OCI-LY1 (cell line): Measurements from ENCODE around the gene IL5.
"Not testable (repeated sequence)": the region's sequence is repeated elsewhere in the genome, so short reads cannot be mapped to it uniquely, and the experiment has no call there.

Experiments used
- H2AFZ ChIP-seq: fragments of 200-600 bp; sonication (generic), shearing (Covaris generic); 2 replicates; pipeline ENCODE4 v1.6.0; 2014; ENCODE audit warnings: antibody characterized with exemption, mild to moderate bottlenecking, low read length
- H3F3A ChIP-seq: fragments of 200-600 bp; sonication (generic), shearing (Covaris generic); 2 replicates; pipeline ENCODE4 v1.6.0; 2014; ENCODE audit warnings: mild to moderate bottlenecking, antibody characterized with exemption, low read length, moderate library complexity; ENCODE audit not compliant: insufficient read depth
- H3K27ac ChIP-seq: fragments of 200-600 bp; sonication (generic); 2 replicates; pipeline ENCODE4 v1.5.1; 2014; ENCODE audit warnings: low read length, mixed run types, mild to moderate bottlenecking, low read depth; ENCODE audit not compliant: poor library complexity, severe bottlenecking
- H3K27me3 ChIP-seq: fragments of 200-600 bp; sonication (generic); 2 replicates; pipeline ENCODE4 v1.6.0; 2014; ENCODE audit warnings: antibody characterized with exemption, mild to moderate bottlenecking, low read length, moderate library complexity; ENCODE audit not compliant: insufficient read depth
- H3K36me3 ChIP-seq: fragments of 200-600 bp; sonication (generic); 2 replicates; pipeline ENCODE4 v1.6.1; 2014; ENCODE audit warnings: mild to moderate bottlenecking, antibody characterized with exemption, low read length, moderate library complexity, mixed read lengths; ENCODE audit not compliant: insufficient read depth
- H3K4me1 ChIP-seq: fragments of 200-600 bp; sonication (generic); 2 replicates; pipeline ENCODE4 v1.5.1; 2014; ENCODE audit warnings: mild to moderate bottlenecking, low read length, moderate library complexity; ENCODE audit not compliant: insufficient read depth, severe bottlenecking
- H3K4me2 ChIP-seq: fragments of 200-600 bp; sonication (generic), shearing (Covaris generic); 2 replicates; pipeline ENCODE4 v1.6.1; 2014; ENCODE audit warnings: low read length
- H3K4me3 ChIP-seq: fragments of 200-600 bp; sonication (generic); 2 replicates; pipeline ENCODE4 v1.5.1; 2014; ENCODE audit warnings: low read length, low read depth, mild to moderate bottlenecking, mixed read lengths; ENCODE audit not compliant: poor library complexity, severe bottlenecking
- H3K79me2 ChIP-seq: fragments of 200-600 bp; shearing (Covaris generic); 2 replicates; pipeline ENCODE4 v1.6.1; 2016; ENCODE audit warnings: mixed run types, low read length, mixed read lengths; ENCODE audit not compliant: insufficient read depth
- H3K9ac ChIP-seq: fragments of 200-600 bp; sonication (generic), shearing (Covaris generic); 2 replicates; pipeline ENCODE4 v1.6.1; 2014; ENCODE audit warnings: mild to moderate bottlenecking, low read length, mixed read lengths
- H3K9me2 ChIP-seq: fragments of 200-600 bp; sonication (generic), shearing (Covaris generic); 2 replicates; pipeline ENCODE4 v1.6.1; 2014; ENCODE audit warnings: low read depth, mild to moderate bottlenecking, low read length, mixed read lengths
- H3K9me3 ChIP-seq: fragments of 200-600 bp; shearing (Covaris generic); 2 replicates; pipeline ENCODE4 v1.6.1; 2014; ENCODE audit warnings: low read length, mixed read lengths
- H4K20me1 ChIP-seq: fragments of 200-600 bp; sonication (generic), shearing (Covaris generic); 2 replicates; pipeline ENCODE4 v1.6.0; 2016; ENCODE audit warnings: mild to moderate bottlenecking, low read length; ENCODE audit not compliant: insufficient read depth
- EZH2 ChIP-seq: fragments of 200-600 bp; sonication (generic), shearing (Covaris generic); IDR thresholded peaks from 2 replicates; pipeline ENCODE4 v1.8.0; 2017; ENCODE audit warnings: borderline replicate concordance, mixed run types, mild to moderate bottlenecking, antibody characterized with exemption, low read length, moderate library complexity, mixed read lengths
- TF ChIP-seq, protein P1 (sequence below): fragments of 200-600 bp; sonication (generic), shearing (Covaris generic); IDR thresholded peaks from 2 replicates; pipeline ENCODE4 v1.5.1; 2017; ENCODE audit warnings: mild to moderate bottlenecking, antibody characterized with exemption, low read length, moderate library complexity, mixed read lengths

Gene IL5

DNA sequence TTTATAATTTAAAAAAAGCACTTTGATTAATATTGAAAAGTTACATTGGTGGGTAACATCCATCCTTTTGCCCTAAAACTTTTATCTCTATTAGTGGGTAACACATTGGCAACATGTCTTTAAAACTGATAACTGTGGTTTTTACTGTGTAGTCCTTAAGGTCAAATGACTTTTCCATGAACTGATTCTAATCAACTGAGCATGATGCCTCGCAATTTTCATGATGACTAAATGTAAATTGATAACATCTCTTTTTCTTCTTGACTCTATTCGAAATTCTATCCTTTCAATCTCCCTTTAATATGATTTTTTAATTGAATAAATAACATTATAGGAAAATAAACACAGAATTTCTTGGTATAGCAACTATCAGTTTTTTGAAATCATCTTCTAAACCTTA lies 6.3 kb upstream of the IL5 start:
- no peaks in the 10 kb centered on the region for H3K4me1 ChIP-seq
- no peak overlapping the region for H3K27ac ChIP-seq
- no peaks in the 10 kb centered on the region for H3K36me3 ChIP-seq
- no peak overlapping the region for H2AFZ ChIP-seq
- no peaks in the 10 kb centered on the region for H3K79me2 ChIP-seq
- H3K9ac ChIP-seq, result no peak overlapping the region
- no peak overlapping the region for H3K4me3 ChIP-seq
- H4K20me1 ChIP-seq, result no peaks in the 10 kb centered on the region
- H3K9me2 ChIP-seq, result no peaks in the 10 kb centered on the region
- H3F3A ChIP-seq, result no peaks in the 10 kb centered on the region
- no peaks in the 10 kb centered on the region for H3K9me3 ChIP-seq
- no peak overlapping the region for H3K4me2 ChIP-seq
- TF ChIP-seq EZH2, result no peak
- TF ChIP-seq, protein P1, sequence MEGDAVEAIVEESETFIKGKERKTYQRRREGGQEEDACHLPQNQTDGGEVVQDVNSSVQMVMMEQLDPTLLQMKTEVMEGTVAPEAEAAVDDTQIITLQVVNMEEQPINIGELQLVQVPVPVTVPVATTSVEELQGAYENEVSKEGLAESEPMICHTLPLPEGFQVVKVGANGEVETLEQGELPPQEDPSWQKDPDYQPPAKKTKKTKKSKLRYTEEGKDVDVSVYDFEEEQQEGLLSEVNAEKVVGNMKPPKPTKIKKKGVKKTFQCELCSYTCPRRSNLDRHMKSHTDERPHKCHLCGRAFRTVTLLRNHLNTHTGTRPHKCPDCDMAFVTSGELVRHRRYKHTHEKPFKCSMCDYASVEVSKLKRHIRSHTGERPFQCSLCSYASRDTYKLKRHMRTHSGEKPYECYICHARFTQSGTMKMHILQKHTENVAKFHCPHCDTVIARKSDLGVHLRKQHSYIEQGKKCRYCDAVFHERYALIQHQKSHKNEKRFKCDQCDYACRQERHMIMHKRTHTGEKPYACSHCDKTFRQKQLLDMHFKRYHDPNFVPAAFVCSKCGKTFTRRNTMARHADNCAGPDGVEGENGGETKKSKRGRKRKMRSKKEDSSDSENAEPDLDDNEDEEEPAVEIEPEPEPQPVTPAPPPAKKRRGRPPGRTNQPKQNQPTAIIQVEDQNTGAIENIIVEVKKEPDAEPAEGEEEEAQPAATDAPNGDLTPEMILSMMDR, result no peak
- H3K27me3 ChIP-seq, result no peaks in the 10 kb centered on the region

DNA sequence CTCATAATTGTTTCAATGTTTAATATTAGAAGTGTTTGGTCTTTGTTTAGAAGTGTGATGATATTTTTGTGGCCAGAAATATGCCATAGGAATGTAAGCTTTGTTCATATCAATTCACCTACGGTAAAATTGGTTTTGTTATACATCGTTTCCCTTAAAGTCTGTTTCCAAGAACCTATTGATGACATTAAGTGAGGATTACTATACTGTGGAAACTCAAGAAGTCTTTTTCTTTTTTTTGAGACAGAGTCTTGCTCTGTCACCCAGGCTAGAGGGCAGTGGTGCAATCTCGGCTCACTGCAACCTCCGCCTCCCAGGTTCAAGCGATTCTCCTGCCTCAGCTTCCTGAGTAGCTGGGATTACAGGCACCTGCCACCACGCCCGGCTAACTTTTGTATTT lies 5.5 kb upstream of the IL5 start:
- H3K79me2 ChIP-seq, H3K4me2 ChIP-seq, H3K27me3 ChIP-seq, H3K9me3 ChIP-seq, H3K9ac ChIP-seq, H3F3A ChIP-seq, H3K27ac ChIP-seq, H3K4me1 ChIP-seq, H3K36me3 ChIP-seq, H2AFZ ChIP-seq, H3K4me3 ChIP-seq, H3K9me2 ChIP-seq, H4K20me1 ChIP-seq: not testable (repeated sequence)

DNA sequence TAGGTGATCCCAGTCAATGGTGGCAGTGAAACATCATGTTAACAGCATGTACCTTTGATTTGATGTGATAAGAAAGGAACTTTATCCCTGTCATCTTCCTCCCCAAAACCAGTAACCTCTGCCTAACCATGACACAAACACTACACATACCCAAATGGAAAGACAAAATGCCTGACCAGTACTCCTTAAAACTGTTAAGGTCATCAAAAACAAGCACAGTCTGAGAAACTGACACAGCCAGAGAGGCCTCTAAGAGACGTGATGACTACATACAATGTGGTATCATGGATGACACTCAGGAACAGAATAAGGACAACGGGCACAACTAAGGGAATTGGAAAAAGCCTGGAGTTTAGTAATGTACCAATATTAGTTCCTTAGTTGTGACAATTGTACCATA lies 3.9 kb upstream of the IL5 start:
- Histone ChIP-seq H3K27me3 (no peaks in the 10 kb centered on the region), H3K27ac (no peak overlapping the region), H4K20me1 (no peaks in the 10 kb centered on the region), H3K4me2 (no peak overlapping the region), H3K4me1 (no peaks in the 10 kb centered on the region), H3K9me3 (no peaks in the 10 kb centered on the region), H3K4me3 (no peak overlapping the region), H2AFZ (no peak overlapping the region), H3F3A (no peaks in the 10 kb centered on the region), H3K36me3 (no peaks in the 10 kb centered on the region), H3K9ac (no peak overlapping the region), H3K79me2 (no peaks in the 10 kb centered on the region), H3K9me2 (no peaks in the 10 kb centered on the region)
- TF ChIP-seq, protein P1, result no peak
- no peak for TF ChIP-seq EZH2

DNA sequence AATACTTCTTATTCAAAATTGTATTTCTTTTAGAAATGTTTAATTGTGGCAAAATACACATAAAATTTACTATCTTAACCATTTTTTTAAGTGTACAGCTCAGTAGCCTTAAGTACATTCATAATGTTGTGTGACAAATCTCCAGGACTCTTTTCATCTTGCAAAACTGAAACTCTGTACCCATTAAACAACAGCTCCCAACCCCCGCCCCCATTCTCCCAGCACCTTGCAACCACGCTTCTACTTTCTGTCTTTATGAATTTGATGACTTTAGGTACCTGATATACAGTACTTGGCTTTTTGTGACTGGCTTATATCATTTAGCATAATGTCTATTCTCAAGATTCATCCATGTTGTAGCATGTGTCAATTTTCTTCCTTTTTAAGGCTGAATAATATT lies 2.8 kb upstream of the IL5 start:
- Histone ChIP-seq H3K4me2 (no peak overlapping the region), H4K20me1 (no peaks in the 10 kb centered on the region), H3K9me2 (no peaks in the 10 kb centered on the region), H3K36me3 (no peaks in the 10 kb centered on the region), H3K27ac (no peak overlapping the region), H3K4me1 (no peaks in the 10 kb centered on the region), H3K9me3 (no peaks in the 10 kb centered on the region), H3K4me3 (no peak overlapping the region), H3K9ac (no peak overlapping the region), H2AFZ (no peak overlapping the region), H3F3A (no peaks in the 10 kb centered on the region), H3K79me2 (no peaks in the 10 kb centered on the region), H3K27me3 (no peaks in the 10 kb centered on the region)
- TF ChIP-seq EZH2, result no peak
- TF ChIP-seq, protein P1, result no peak
